Liver (tissue), 9 donors: Measurements from ENCODE around the gene FTO. TPM values are rescaled to one million over a fixed set of nuclear protein-coding genes. Genes with fewer than 3 reads are reported as not detected.

Experiments
- DNase-seq: peaks from one replicate; pipeline ENCODE4 v3.0.0-alpha.2; 2017; ENCODE audit warnings: low spot score
- H3K27ac ChIP-seq, 2 donors: one replicate each; pipeline ENCODE4 v1.7.0; 2013; ENCODE audit warnings: inconsistent platforms in 2 of 2, low read length in 2 of 2, control low read depth in 1 of 2, low read depth in 1 of 2, mild to moderate bottlenecking in 1 of 2
- H3K27me3 ChIP-seq, 4 donors: one replicate each; pipeline versions ENCODE4 v1.6.1 to v1.7.0; 2013; ENCODE audit warnings: low read length in 3 of 4, inconsistent platforms in 1 of 4, mild to moderate bottlenecking in 1 of 4, moderate library complexity in 1 of 4; ENCODE audit not compliant: control insufficient read depth in 4 of 4, insufficient read depth in 4 of 4
- H3K36me3 ChIP-seq, 4 donors: one replicate each; pipeline versions ENCODE4 v1.6.1 to v1.7.0; 2013; ENCODE audit warnings: low read length in 3 of 4, mild to moderate bottlenecking in 3 of 4, low read depth in 1 of 4, moderate library complexity in 1 of 4; ENCODE audit not compliant: control insufficient read depth in 4 of 4, insufficient read depth in 3 of 4
- H3K4me1 ChIP-seq, 4 donors: one replicate each; pipeline versions ENCODE4 v1.6.1 to v1.7.0; 2013; ENCODE audit warnings: low read length in 3 of 4, mild to moderate bottlenecking in 3 of 4, moderate library complexity in 1 of 4; ENCODE audit not compliant: control insufficient read depth in 4 of 4, insufficient read depth in 4 of 4
- H3K4me3 ChIP-seq, 3 donors: one replicate each; pipeline versions ENCODE4 v1.6.1 to v1.7.0; 2013; ENCODE audit warnings: low read length in 3 of 3, control low read depth in 1 of 3, low read depth in 1 of 3, mild to moderate bottlenecking in 1 of 3
- H3K9ac ChIP-seq, 2 donors: one replicate each; pipeline ENCODE4 v1.7.0; 2013; ENCODE audit warnings: low read length in 2 of 2, mild to moderate bottlenecking in 2 of 2, moderate library complexity in 2 of 2, control low read depth in 1 of 2, low read depth in 1 of 2
- H3K9me3 ChIP-seq, 4 donors: one replicate each; pipeline versions ENCODE4 v1.6.1 to v1.7.0; 2013; ENCODE audit warnings: low read length in 3 of 4; ENCODE audit not compliant: control insufficient read depth in 4 of 4
- EGR1 ChIP-seq, 2 donors: IDR thresholded peaks; 2 replicates each; pipeline ENCODE4 v1.6.1; 2016 to 2018; ENCODE audit warnings: antibody characterized with exemption in 2 of 2, low read depth in 2 of 2
- FOXA1 ChIP-seq: IDR thresholded peaks from 2 replicates; pipeline ENCODE4 v1.6.1; 2016; ENCODE audit warnings: antibody characterized with exemption
- FOXA2 ChIP-seq: IDR thresholded peaks from 2 replicates; pipeline ENCODE4 v1.6.1; 2016; ENCODE audit warnings: antibody characterized with exemption
- HNF4A ChIP-seq, 2 donors: conservative IDR thresholded peaks; 2 replicates each; pipeline ENCODE4 v1.6.1; 2016; ENCODE audit warnings: antibody characterized with exemption in 2 of 2, mild to moderate bottlenecking in 2 of 2
- JUND ChIP-seq, 2 donors: IDR thresholded peaks; 2 replicates each; pipeline ENCODE4 v1.6.1; 2016; ENCODE audit warnings: antibody characterized with exemption in 2 of 2
- NR2F2 ChIP-seq: IDR thresholded peaks from 2 replicates; pipeline ENCODE4 v1.6.1; 2016; ENCODE audit warnings: antibody characterized with exemption
- RAD21 ChIP-seq, 2 donors: IDR thresholded peaks; 2 replicates each; pipeline ENCODE4 v1.6.1; 2016; ENCODE audit warnings: antibody characterized with exemption in 2 of 2, mild to moderate bottlenecking in 2 of 2
- RXRA ChIP-seq, 2 donors: IDR thresholded peaks; 2 replicates each; pipeline ENCODE4 v1.6.1; 2017 to 2018; ENCODE audit warnings: antibody characterized with exemption in 2 of 2, mild to moderate bottlenecking in 1 of 2
- SP1 ChIP-seq: IDR thresholded peaks from 2 replicates; pipeline ENCODE4 v1.6.1; 2018; ENCODE audit warnings: antibody characterized with exemption, mild to moderate bottlenecking
- TAF1 ChIP-seq: conservative IDR thresholded peaks from 2 replicates; pipeline ENCODE4 v1.6.1; 2016; ENCODE audit warnings: antibody characterized with exemption, mild to moderate bottlenecking
- YY1 ChIP-seq: IDR thresholded peaks from 2 replicates; pipeline ENCODE4 v1.6.1; 2016; ENCODE audit warnings: antibody characterized with exemption, mild to moderate bottlenecking
- WGBS: extraction: QIAGEN DNeasy Blood & Tissue Kit; methylation state at CpG from one replicate; pipeline ENCODE4 v1.1.7; 2013; 5-methylcytosine and 5-hydroxymethylcytosine counted together
- polyA plus RNA-seq, 2 donors: library from polyadenylated mRNA; stranded (reverse) in 1 of 2; unstranded in 1 of 2; fragments of 200-250 nt in 1 of 2; fragments of >200 nt in 1 of 2; fragmentation: Nextera tagmentation in 1 of 2; extraction: Ambion mirVana in 1 of 2; gene quantifications; one replicate each; pipeline versions ENCODE4 v1.2.1 to v1.2.3, GENCODE V29; 2013 to 2015
- total RNA-seq, 2 donors: library from RNA; depleted of rRNA; stranded (reverse); fragments of >200 nt; gene quantifications; one replicate each; pipeline ENCODE4 v1.2.3, GENCODE V29; 2014
- TF ChIP-seq, protein P1 (sequence below): fragments of 150-350 bp; IDR thresholded peaks from 2 replicates; pipeline ENCODE4 v1.5.1; 2017; ENCODE audit warnings: improper control_type of control experiment, low read depth, low read length; ENCODE audit not compliant: missing input control
- TF ChIP-seq, protein P2 (sequence below): IDR thresholded peaks from 2 replicates; pipeline ENCODE4 v1.6.1; 2016; ENCODE audit warnings: antibody characterized with exemption, mild to moderate bottlenecking
- TF ChIP-seq, protein P3 (sequence below): IDR thresholded peaks from 2 replicates; pipeline ENCODE4 v1.6.1; 2016; ENCODE audit warnings: antibody characterized with exemption
- donor health status: healthy.
- donor health status: healthy.
- donor health status: healthy.
- donor health status: healthy.
- donor health status: healthy.

The FTO gene
- total and polyA plus RNA-seq, 4 donors, result 12.0 to 54.2 (median 24.6) TPM

DNA sequence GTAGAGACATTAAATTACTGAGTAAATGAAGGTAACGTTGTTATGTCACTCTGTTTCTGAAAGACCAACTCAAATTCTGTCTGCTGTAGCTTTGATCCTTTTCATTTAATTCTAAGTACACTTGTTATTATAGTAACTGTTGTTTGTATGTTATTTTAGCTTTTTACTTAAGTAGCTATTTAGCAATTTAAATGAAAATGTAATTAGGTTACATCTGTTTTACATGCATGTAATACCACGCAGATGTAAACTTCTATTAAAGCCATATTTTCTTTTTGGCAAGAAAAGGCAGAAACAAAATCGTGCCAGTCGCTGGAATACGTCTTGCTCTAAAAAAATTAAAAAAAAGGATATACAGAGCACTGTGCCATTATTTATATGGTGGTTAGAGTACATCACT, 282.8 kb downstream of the FTO start:
- peaks cover 0 to 2% (median 0%) of the 10 kb centered on the region in 4 donors for H3K4me1 ChIP-seq
- no peak for DNase-seq
- no peak overlapping the region for H3K9ac ChIP-seq
- H3K4me3 ChIP-seq, result no peak overlapping the region
- H3K36me3 ChIP-seq, result no peaks in the 10 kb centered on the region
- TF ChIP-seq RAD21 (IDR thresholded peaks at IDR 0.05) (no peak), SP1 (no peak), EGR1 (IDR thresholded peaks at IDR 0.05; ENCODE audit: low read depth in 2 of 2) (no peak), NR2F2 (no peak), JUND (IDR thresholded peaks at IDR 0.05) (no peak), FOXA2 (no peak), TAF1 (no peak), RXRA (IDR thresholded peaks at IDR 0.05) (no peak), HNF4A (conservative IDR thresholded peaks at IDR 0.05) (no peak)
- TF ChIP-seq, protein P1, sequence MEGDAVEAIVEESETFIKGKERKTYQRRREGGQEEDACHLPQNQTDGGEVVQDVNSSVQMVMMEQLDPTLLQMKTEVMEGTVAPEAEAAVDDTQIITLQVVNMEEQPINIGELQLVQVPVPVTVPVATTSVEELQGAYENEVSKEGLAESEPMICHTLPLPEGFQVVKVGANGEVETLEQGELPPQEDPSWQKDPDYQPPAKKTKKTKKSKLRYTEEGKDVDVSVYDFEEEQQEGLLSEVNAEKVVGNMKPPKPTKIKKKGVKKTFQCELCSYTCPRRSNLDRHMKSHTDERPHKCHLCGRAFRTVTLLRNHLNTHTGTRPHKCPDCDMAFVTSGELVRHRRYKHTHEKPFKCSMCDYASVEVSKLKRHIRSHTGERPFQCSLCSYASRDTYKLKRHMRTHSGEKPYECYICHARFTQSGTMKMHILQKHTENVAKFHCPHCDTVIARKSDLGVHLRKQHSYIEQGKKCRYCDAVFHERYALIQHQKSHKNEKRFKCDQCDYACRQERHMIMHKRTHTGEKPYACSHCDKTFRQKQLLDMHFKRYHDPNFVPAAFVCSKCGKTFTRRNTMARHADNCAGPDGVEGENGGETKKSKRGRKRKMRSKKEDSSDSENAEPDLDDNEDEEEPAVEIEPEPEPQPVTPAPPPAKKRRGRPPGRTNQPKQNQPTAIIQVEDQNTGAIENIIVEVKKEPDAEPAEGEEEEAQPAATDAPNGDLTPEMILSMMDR, result no peak
- TF ChIP-seq, protein P2, sequence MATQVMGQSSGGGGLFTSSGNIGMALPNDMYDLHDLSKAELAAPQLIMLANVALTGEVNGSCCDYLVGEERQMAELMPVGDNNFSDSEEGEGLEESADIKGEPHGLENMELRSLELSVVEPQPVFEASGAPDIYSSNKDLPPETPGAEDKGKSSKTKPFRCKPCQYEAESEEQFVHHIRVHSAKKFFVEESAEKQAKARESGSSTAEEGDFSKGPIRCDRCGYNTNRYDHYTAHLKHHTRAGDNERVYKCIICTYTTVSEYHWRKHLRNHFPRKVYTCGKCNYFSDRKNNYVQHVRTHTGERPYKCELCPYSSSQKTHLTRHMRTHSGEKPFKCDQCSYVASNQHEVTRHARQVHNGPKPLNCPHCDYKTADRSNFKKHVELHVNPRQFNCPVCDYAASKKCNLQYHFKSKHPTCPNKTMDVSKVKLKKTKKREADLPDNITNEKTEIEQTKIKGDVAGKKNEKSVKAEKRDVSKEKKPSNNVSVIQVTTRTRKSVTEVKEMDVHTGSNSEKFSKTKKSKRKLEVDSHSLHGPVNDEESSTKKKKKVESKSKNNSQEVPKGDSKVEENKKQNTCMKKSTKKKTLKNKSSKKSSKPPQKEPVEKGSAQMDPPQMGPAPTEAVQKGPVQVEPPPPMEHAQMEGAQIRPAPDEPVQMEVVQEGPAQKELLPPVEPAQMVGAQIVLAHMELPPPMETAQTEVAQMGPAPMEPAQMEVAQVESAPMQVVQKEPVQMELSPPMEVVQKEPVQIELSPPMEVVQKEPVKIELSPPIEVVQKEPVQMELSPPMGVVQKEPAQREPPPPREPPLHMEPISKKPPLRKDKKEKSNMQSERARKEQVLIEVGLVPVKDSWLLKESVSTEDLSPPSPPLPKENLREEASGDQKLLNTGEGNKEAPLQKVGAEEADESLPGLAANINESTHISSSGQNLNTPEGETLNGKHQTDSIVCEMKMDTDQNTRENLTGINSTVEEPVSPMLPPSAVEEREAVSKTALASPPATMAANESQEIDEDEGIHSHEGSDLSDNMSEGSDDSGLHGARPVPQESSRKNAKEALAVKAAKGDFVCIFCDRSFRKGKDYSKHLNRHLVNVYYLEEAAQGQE, result no peak
- TF ChIP-seq, protein P3, sequence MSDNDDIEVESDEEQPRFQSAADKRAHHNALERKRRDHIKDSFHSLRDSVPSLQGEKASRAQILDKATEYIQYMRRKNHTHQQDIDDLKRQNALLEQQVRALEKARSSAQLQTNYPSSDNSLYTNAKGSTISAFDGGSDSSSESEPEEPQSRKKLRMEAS, result no peak
- no peaks in the 10 kb centered on the region for H3K9me3 ChIP-seq
- H3K27ac ChIP-seq, result no peak overlapping the region
- H3K27me3 ChIP-seq, result no peaks in the 10 kb centered on the region
- WGBS, result 97% methylated on average over 5 of the region's 5 CpGs

DNA sequence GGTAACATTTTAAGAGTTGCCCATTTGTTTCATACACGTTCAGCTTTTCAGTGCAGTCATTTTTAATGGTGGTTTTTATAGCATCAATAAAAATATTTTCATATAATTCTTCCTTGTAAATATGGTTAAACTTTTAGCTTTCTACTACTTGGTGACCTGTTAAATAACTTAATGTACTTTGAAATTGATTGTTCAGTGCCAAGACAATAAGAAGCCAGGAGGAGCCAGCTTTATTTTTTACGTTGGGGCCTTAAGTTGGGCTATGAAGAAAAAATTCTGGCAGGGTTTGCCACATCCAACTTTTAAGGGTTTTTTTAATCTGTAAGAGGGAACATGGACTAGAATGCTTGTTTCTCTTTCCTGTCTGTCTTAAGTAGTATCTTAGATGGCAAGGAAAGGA, 284.2 kb downstream of the FTO start:
- no peak overlapping the region for H3K4me3 ChIP-seq
- H3K27ac ChIP-seq, result no peak overlapping the region
- H3K9me3 ChIP-seq, result no peaks in the 10 kb centered on the region
- peaks cover 0 to 2% (median 0%) of the 10 kb centered on the region in 4 donors for H3K4me1 ChIP-seq
- H3K9ac ChIP-seq, result no peak overlapping the region
- WGBS, result 83% methylated on average over 2 of the region's 2 CpGs
- no peak for TF ChIP-seq FOXA2
- DNase-seq, result no peak
- no peaks in the 10 kb centered on the region for H3K36me3 ChIP-seq
- no peaks in the 10 kb centered on the region for H3K27me3 ChIP-seq

DNA sequence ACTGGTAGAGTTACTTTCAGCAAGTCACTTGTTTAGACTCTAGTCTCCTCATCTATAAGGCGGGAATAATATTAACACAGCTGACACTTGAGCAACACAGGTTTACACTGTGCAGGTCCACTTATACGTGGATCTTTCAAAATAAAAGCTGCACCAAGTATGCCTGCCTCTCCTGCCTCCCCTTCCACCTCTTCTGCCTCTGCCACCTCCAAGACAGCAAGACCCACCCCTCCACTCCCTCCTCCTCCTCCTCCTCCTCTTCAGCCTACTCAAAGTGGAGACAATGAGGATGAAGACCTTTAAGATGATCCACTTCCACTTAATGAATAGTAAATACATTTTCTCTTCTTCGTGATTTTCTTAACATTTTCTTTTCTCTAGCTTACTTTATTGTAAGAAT, 285.6 kb downstream of the FTO start:
- TF ChIP-seq HNF4A (conservative IDR thresholded peaks at IDR 0.05), result no peak
- TF ChIP-seq, protein P2, result no peak
- TF ChIP-seq FOXA1, result no peak
- TF ChIP-seq, protein P3, result no peak
- no peak for TF ChIP-seq YY1
- no peak for TF ChIP-seq EGR1 (IDR thresholded peaks at IDR 0.05; ENCODE audit: low read depth in 2 of 2)
- TF ChIP-seq RXRA (IDR thresholded peaks at IDR 0.05), result no peak
- TF ChIP-seq, protein P1, result no peak
- H3K27ac ChIP-seq, result no peak overlapping the region
- no peaks in the 10 kb centered on the region for H3K36me3 ChIP-seq
- H3K9me3 ChIP-seq, result no peaks in the 10 kb centered on the region
- no peak overlapping the region for H3K4me3 ChIP-seq
- no peaks in the 10 kb centered on the region for H3K27me3 ChIP-seq
- peaks cover 0 to 2% (median 0%) of the 10 kb centered on the region in 4 donors for H3K4me1 ChIP-seq
- WGBS, result 95% methylated on average over 3 of the region's 3 CpGs
- DNase-seq, result no peak
- no peak overlapping the region for H3K9ac ChIP-seq
